Naive B cell (primary cell): ENCODE results near the gene SLITRK2. TPM values are rescaled to one million over a fixed set of nuclear protein-coding genes. Genes with fewer than 3 reads are reported as not detected.
A peak's percentile ranks its signal among the peaks of the same experiment; 100 is the strongest.

ENCODE experiments used
- ATAC-seq, 2 donors: fragments of 150-1000 bp; cut with Tn5 transposase; 2 replicates each; pipeline ENCODE4 v1.10.0; 2021; ENCODE audit warnings: low read depth in 2 of 2, mild to moderate bottlenecking in 2 of 2, moderate library complexity in 2 of 2
- DNase-seq: peaks from one replicate; pipeline ENCODE4 v3.0.0; 2022
- H3K27ac Mint-ChIP-seq, 6 donors: one replicate each; pipeline ENCODE4 v1.8.0; 2020 to 2022; ENCODE audit warnings: mild to moderate bottlenecking in 6 of 6, mixed read lengths in 6 of 6, moderate library complexity in 5 of 6, inconsistent platforms in 2 of 6
- H3K27me3 Mint-ChIP-seq, 3 donors: one replicate each; pipeline ENCODE4 v1.8.0; 2021 to 2022; ENCODE audit warnings: mixed read lengths in 3 of 3, mild to moderate bottlenecking in 1 of 3
- H3K36me3 Mint-ChIP-seq, 2 donors: one replicate each; pipeline ENCODE4 v1.8.0; 2020 to 2022; ENCODE audit warnings: mixed read lengths in 2 of 2, inconsistent platforms in 1 of 2, mild to moderate bottlenecking in 1 of 2
- H3K4me1 Mint-ChIP-seq, 3 donors: one replicate each; pipeline ENCODE4 v1.8.0; 2020 to 2022; ENCODE audit warnings: mixed read lengths in 3 of 3, inconsistent platforms in 1 of 3, mild to moderate bottlenecking in 1 of 3, moderate library complexity in 1 of 3
- H3K4me3 Mint-ChIP-seq, 8 donors: one replicate each; pipeline ENCODE4 v1.8.0; 2020 to 2022; ENCODE audit warnings: mild to moderate bottlenecking in 8 of 8, mixed read lengths in 8 of 8, moderate library complexity in 8 of 8, inconsistent platforms in 2 of 8
- H3K9me3 Mint-ChIP-seq, 7 donors: one replicate each; pipeline ENCODE4 v1.8.0; 2020 to 2022; ENCODE audit warnings: mixed read lengths in 7 of 7, mild to moderate bottlenecking in 5 of 7, inconsistent platforms in 2 of 7, moderate library complexity in 1 of 7
- polyA plus RNA-seq, 6 donors: library from polyadenylated mRNA; unstranded; fragments of 300-500 nt; fragmentation: Illumina TruSeq; gene quantifications; one replicate each; pipeline ENCODE4 v1.2.3, GENCODE V29; 2021; ENCODE audit warnings: low read depth in 6 of 6

Gene SLITRK2, protein sequence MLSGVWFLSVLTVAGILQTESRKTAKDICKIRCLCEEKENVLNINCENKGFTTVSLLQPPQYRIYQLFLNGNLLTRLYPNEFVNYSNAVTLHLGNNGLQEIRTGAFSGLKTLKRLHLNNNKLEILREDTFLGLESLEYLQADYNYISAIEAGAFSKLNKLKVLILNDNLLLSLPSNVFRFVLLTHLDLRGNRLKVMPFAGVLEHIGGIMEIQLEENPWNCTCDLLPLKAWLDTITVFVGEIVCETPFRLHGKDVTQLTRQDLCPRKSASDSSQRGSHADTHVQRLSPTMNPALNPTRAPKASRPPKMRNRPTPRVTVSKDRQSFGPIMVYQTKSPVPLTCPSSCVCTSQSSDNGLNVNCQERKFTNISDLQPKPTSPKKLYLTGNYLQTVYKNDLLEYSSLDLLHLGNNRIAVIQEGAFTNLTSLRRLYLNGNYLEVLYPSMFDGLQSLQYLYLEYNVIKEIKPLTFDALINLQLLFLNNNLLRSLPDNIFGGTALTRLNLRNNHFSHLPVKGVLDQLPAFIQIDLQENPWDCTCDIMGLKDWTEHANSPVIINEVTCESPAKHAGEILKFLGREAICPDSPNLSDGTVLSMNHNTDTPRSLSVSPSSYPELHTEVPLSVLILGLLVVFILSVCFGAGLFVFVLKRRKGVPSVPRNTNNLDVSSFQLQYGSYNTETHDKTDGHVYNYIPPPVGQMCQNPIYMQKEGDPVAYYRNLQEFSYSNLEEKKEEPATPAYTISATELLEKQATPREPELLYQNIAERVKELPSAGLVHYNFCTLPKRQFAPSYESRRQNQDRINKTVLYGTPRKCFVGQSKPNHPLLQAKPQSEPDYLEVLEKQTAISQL
- not detected for polyA plus RNA-seq

DNA sequence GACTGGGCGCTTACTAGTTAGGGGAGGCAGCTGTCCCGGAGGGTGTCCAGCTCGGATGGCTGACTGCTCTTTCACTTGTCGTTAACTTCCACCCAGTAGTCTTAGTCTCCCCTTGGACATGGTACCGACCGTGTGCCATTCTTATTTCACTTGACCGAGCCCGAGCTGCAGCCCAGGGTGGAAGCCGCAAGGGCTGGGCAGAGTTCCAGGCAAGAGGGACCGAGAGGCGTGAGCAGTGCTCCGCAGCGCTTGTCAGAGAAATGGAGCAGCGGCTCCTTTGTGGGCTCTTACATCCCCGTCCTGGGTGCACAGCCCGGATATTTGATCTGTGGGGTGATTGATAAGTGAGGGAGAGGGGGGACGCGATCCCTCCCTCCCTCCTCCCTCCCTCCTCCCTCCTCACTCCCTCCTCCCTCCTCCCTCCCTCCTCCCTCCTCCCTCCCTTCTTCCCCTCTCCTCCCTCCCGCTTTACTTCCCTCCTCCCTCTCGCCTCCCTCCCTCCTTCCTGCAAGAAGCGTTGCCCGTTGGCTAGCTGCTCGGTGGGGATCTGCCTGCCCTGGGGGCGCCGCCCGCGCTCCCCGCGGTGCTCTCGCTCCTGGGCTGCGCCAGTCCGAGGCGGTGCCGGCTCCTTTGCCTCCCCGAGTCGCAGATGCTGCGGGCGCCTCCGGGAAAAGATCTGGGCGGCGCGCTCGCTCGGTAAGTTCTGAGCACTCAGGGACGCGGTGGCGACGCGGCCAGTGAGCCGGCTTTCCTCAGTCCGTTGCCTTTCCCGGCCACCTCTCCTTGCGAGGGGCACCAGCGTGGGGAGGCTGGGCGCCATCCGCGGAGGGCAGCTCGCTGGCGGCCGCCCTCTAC, at the start of gene SLITRK2:
TSS of gene SLITRK2 (plus strand) at position 499 of the 855 bp plus-strand sequence. CDS start 4,597 bp downstream, outside the sequence.
- no peak for DNase-seq
- ATAC-seq: no peak
- H3K4me1 Mint-ChIP-seq: peaks cover 0 to 6% (median 4%) of the 10 kb centered on the region in 3 donors
- no peak within 1 kb of the TSS for H3K27ac Mint-ChIP-seq
- peaks cover 26 to 50% (median 41%) of the 10 kb centered on the region in 3 donors for H3K27me3 Mint-ChIP-seq
- peaks cover 0 to 11% of the 10 kb centered on the region in 2 donors for H3K36me3 Mint-ChIP-seq
- peaks cover 0 to 23% (median 3%) of the 10 kb centered on the region in 7 donors for H3K9me3 Mint-ChIP-seq
- H3K4me3 Mint-ChIP-seq: peak within 1 kb of the TSS in 3 of 8 donors; percentile 48 to 57 (median 49)

DNA sequence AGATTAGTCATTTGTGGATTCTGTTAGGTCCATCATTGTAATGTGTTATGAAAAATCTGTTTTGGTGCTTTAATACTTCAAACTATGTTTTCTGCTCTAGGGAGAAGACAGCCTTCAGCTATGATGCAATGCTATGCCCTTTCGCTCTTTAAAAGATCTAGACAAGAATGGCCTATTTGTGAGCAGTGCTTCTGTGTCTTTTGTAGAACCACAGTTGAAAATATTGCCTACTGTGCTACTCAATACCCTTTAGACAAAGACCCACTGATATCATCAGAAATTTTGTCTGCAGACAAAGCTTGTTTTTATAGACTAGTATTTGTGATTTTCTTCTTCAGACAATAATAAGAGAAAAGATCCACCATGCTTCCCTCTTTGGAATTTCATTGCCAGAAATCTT, 44.6 kb upstream of the SLITRK2 start:
- no peaks in the 10 kb centered on the region for H3K27me3 Mint-ChIP-seq
- no peak overlapping the region for H3K27ac Mint-ChIP-seq

DNA sequence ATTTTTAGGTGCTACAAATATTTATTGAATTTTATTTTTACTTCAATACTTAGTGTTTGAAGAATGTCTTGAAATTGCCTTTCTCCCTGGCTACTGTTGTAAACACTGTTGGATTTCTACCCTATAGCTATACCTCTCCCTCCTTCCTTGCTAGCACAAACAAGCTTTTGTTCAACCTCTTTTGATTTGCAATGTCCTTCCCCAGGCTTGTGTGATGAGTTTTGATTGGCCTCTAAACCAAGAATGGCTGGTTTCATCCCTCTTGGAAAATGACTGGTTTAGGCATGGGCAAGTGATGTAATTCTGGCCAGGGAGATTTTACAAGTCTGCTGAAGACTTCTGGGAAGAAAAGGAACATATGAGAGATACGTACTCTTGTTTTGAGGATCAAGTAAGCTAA, 25.3 kb upstream of the SLITRK2 start:
- DNase-seq (no peak), ATAC-seq (no peak)
- Mint-ChIP-seq H3K9me3 (peaks cover 0 to 11% (median 2%) of the 10 kb centered on the region in 7 donors), H3K4me1 (no peaks in the 10 kb centered on the region), H3K27ac (no peak overlapping the region), H3K27me3 (no peaks in the 10 kb centered on the region), H3K36me3 (no peaks in the 10 kb centered on the region), H3K4me3 (no peak overlapping the region)

More for the DNA sequence above, 44.6 kb upstream of the SLITRK2 start:
- Mint-ChIP-seq H3K4me1 (no peaks in the 10 kb centered on the region), H3K36me3 (no peaks in the 10 kb centered on the region), H3K9me3 (peaks cover 0 to 16% (median 2%) of the 10 kb centered on the region in 7 donors), H3K4me3 (no peak overlapping the region)
- DNase-seq (no peak), ATAC-seq (no peak)

DNA sequence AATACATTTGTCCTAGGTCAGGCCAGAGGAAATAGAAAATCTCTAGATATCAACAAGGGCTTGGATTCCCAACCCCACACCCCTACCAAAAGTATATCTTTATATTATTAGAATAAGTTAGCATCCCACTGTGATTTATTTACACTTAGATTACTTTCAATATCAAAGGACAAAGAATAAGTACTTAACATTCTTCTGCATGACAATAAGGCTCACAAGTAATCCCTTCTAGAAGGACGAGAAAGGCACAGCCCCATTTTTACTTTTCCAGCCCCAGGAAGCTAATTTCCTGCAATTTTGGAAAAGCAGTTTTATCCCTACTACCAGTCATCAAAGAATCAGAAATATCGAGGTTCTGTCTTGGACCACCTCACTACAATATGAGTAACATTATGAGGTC, 14.1 kb upstream of the SLITRK2 start:
- Mint-ChIP-seq H3K36me3 (no peaks in the 10 kb centered on the region), H3K9me3 (peaks cover 0 to 11% (median 2%) of the 10 kb centered on the region in 7 donors), H3K27me3 (no peaks in the 10 kb centered on the region), H3K4me3 (no peak overlapping the region), H3K4me1 (no peaks in the 10 kb centered on the region), H3K27ac (peak overlapping the region in 1 of 6 donors; percentile 14)
- ATAC-seq (no peak), DNase-seq (no peak)

DNA sequence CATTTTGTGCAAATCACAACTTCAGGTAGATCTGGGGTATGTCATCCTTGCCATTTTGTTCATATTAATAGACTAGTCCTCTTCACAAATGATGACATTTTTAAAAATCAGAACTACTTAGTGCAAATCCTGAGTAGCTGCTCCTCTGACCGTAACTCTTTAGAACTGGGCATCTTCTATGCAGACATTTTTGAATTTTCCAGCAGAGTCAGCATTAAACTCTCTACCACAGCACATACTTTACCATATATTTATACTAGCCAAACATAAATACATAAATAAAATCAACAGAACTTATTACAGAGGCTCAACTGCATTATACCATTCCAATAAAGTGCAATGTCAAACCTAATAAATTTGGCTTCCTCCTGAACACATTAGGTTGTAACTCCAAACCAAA, 4.5 kb upstream of the SLITRK2 start:
- Mint-ChIP-seq H3K4me1 (peaks cover 0 to 1% (median 0%) of the 10 kb centered on the region in 3 donors), H3K27me3 (peaks cover 14 to 15% (median 15%) of the 10 kb centered on the region in 3 donors), H3K9me3 (peaks cover 0 to 12% (median 3%) of the 10 kb centered on the region in 7 donors), H3K36me3 (no peaks in the 10 kb centered on the region), H3K27ac (no peak overlapping the region), H3K4me3 (no peak overlapping the region)
- DNase-seq: no peak
- ATAC-seq: no peak

DNA sequence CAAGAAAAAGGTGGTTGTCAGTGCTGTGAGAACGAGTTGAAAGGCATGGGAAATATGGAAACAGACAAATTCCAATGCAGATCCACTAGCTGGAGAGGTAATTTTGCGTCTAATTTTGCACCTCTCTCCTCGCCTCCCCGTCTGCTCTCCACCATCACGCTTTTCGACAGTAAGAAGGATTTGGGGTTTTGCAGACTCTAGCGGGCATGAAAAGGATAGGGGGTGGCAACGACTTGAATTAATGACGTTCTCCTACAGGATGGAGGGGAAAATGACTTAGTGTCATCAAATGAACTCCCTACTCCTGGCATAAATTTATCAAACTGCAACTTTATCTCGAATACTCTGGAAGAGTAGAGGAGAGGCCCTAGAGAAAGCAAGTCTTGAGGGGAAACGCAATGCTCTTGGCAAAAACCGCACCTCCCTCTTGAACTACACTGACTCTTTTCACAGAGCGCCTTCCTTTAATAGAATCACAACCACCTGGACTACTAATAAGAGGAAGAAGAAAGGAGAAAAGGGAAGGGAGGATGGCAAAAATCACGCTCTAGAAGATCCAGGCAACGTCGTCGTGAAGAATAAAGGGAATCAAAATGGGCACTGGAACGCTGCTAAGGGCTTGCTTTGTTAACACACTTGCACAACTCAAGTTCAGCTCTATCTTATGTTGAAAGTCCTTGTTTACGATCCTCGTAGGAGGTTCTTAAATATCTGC, 871 bp upstream of the SLITRK2 start:
- peaks cover 26 to 42% (median 34%) of the 10 kb centered on the region in 3 donors for H3K27me3 Mint-ChIP-seq
- peak overlapping the region in 2 of 8 donors; percentile 49 to 57 for H3K4me3 Mint-ChIP-seq
- no peak overlapping the region for H3K27ac Mint-ChIP-seq
- DNase-seq: no peak
- peaks cover 0 to 3% of the 10 kb centered on the region in 2 donors for H3K36me3 Mint-ChIP-seq
- peaks cover 0 to 6% (median 4%) of the 10 kb centered on the region in 3 donors for H3K4me1 Mint-ChIP-seq
- no peak for ATAC-seq
- peaks cover 0 to 23% (median 3%) of the 10 kb centered on the region in 7 donors for H3K9me3 Mint-ChIP-seq

DNA sequence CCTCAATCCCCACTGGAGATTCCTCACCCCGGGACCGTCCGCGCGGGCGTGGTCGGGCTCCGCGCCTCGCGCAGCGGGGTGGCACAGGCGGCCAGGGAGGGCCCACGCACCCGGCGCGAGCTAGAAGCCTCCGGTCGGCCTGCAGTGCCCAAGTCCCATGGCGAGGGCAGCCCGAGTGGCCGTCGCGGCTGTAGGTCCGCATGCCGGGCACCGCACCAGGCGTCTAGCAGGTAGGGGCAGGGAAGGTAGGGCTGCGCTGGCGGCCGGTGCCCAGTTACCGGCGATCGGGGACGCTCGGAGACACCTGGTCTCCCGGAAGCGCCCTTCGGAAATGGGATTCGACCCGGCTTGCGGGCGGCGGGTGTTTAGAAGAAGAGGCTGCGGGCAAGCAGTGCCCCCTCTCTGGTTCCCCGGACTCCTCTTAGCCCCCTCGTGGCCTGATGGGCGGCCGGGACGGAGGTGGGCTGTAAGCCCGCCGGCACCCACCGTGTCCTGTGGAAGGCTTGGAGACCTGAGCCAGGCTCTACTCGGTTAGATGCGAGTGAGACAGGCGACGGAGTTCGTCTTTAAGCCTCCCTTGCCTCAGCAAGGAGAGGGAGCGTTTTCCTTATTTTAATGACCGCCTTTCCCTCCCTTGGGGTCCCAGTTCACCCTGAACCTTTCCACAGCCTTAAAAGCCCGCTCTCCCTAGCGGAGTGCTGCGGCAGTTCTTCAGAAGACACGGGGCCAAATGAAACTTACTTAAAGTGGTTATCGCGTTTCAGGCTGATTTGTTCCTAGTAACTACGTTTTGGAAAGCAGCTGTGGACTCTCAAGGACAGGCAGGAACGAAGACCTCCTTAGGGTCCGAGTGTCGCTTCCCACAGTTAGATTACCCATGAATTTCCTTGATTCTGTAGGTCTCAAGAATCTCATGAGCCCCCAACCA, 821 bp downstream of the SLITRK2 start:
- Mint-ChIP-seq H3K27ac (no peak overlapping the region), H3K4me3 (peak overlapping the region in 3 of 8 donors; percentile 35 to 53 (median 48)), H3K36me3 (peaks cover 0 to 11% of the 10 kb centered on the region in 2 donors), H3K9me3 (peaks cover 0 to 23% (median 3%) of the 10 kb centered on the region in 7 donors), H3K4me1 (peaks cover 0 to 6% (median 4%) of the 10 kb centered on the region in 3 donors), H3K27me3 (peaks cover 30 to 51% (median 46%) of the 10 kb centered on the region in 3 donors)
- DNase-seq (no peak), ATAC-seq (no peak)

DNA sequence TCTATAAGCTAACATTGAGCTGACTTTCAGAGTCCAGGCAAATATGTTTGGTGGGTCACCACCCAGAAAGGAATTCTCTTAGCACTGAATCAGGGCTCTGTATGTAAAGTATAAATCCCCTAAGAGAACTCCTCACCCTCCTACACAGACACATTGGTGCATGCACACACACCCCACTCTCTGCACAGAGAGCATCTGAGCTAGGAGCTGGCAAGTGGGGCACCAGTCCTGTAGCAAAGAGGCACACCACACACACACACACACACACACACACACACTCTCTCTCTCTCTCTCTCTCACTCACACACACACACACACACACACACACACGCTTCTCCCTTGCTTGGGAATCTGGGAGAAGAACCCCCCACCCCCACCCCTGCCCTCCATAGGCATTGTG, 3.2 kb downstream of the SLITRK2 start:
- Mint-ChIP-seq H3K4me3 (no peak overlapping the region), H3K27me3 (peaks cover 27 to 51% (median 47%) of the 10 kb centered on the region in 3 donors), H3K36me3 (peaks cover 0 to 11% of the 10 kb centered on the region in 2 donors), H3K9me3 (peaks cover 0 to 23% (median 3%) of the 10 kb centered on the region in 7 donors), H3K4me1 (peaks cover 0 to 6% (median 4%) of the 10 kb centered on the region in 3 donors), H3K27ac (no peak overlapping the region)
- ATAC-seq (no peak), DNase-seq (no peak)

DNA sequence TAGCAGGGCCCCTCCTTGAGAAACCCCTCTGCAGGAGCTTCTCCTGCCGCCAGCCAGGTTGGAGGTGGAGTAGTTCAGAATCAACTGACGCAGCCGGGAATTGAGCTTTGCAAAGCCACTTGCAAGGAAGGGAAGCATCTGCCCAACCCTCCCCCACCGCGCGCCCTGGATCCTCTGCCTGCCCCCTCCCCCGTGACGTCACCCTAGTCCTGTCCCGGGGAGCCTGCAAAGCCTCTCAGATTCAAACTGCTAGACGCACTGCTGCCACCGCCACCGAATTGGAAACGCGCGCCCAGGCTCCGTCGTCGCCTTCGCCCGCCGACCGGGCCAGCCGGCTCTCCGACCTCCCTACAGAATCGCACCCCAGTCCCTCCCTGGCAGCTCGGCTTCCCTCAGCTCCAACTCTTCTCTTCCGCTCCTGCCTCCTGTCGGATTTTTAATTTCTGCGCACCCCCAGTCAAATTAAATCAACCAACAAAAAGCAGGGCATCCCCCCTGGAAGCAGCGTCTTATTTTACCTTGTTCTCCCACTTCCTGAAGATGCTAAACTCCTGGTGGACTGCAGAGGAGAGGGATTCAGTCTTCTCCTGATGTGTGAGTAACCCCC, 3.8 kb downstream of the SLITRK2 start:
- Mint-ChIP-seq H3K4me1 (peaks cover 0 to 6% (median 4%) of the 10 kb centered on the region in 3 donors), H3K27ac (no peak overlapping the region), H3K9me3 (peaks cover 0 to 20% (median 3%) of the 10 kb centered on the region in 7 donors), H3K36me3 (peaks cover 0 to 11% of the 10 kb centered on the region in 2 donors), H3K4me3 (peak overlapping the region in 1 of 8 donors; percentile 33), H3K27me3 (peaks cover 25 to 46% (median 43%) of the 10 kb centered on the region in 3 donors)
- no peak for ATAC-seq
- DNase-seq: no peak

DNA sequence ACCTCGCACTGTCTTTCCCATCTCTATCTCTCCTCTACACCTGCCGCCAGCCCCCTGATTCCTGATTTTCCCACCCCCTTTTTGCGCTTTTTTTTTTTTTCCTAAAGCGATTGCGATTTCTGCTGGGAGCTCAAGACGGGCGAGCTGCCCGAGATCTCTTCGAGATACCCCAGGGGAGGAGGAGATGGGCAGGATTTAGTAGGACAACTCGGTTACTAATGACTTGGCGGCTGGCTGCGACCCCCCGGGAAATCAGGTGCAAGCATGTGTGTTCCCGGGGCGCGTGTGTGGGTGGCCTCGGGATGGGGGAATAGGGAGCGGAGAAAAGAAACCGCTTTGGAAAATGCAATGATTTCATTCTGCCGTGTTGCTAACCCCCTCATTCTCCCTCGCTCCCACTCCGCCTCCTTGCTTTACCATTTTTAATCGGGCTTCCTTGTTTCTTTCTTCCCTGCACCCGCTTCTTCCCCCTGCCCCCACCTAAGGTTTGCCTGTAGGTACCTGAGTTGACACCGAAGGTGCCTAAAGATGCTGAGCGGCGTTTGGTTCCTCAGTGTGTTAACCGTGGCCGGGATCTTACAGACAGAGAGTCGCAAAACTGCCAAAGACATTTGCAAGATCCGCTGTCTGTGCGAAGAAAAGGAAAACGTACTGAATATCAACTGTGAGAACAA, 4.4 kb downstream of the SLITRK2 start:
- H3K9me3 Mint-ChIP-seq: peaks cover 0 to 14% (median 2%) of the 10 kb centered on the region in 7 donors
- H3K4me3 Mint-ChIP-seq: no peak overlapping the region
- peaks cover 0 to 11% of the 10 kb centered on the region in 2 donors for H3K36me3 Mint-ChIP-seq
- peaks cover 0 to 5% (median 4%) of the 10 kb centered on the region in 3 donors for H3K4me1 Mint-ChIP-seq
- H3K27ac Mint-ChIP-seq: no peak overlapping the region
- no peak for ATAC-seq
- DNase-seq: no peak
- H3K27me3 Mint-ChIP-seq: peaks cover 19 to 40% (median 36%) of the 10 kb centered on the region in 3 donors
